Measurements from ENCODE around the gene TNS4. TPM values are rescaled to one million over a fixed set of nuclear protein-coding genes. Genes with fewer than 3 reads are reported as not detected.

Gene TNS4
- total and polyA plus RNA-seq, 3 donors from 2014 or later = 0.09 to 0.16 (median 0.12) TPM

GRCh38 chr17:40475234-40475908 lies 26.1 kb downstream of the TNS4 start:
- intact Hi-C loops (cut with DNase I; ENCODE audit: low total_unique reads) = loop anchor here (5.0 kb wide), 1 partner anchor 33 kb away; the partner anchor contains the start of gene IGFBP4
- H3K36me3 ChIP-seq (ENCODE audit: low read depth, missing control alignments) = no peaks in the 10 kb centered on the region
- H3K4me3 ChIP-seq = no peak overlapping the region
- 72 to 75% methylated on average over 18 of the region's 18 CpGs for WGBS, 2 donors
- H3K27ac ChIP-seq = peak overlapping the region; percentile 65 to 72
- H3K9me3 ChIP-seq = no peaks in the 10 kb centered on the region
- no peak for DNase-seq
- peaks cover 42% of the 10 kb centered on the region for H3K4me1 ChIP-seq
- no peaks in the 10 kb centered on the region for H3K27me3 ChIP-seq
- no peak for TF ChIP-seq CTCF (IDR thresholded peaks at IDR 0.05)
- no peak for TF ChIP-seq POLR2A (IDR thresholded peaks at IDR 0.05)

- Histone ChIP-seq H3K36me3 (ENCODE audit: low read depth, missing control alignments) (no peaks in the 10 kb centered on the region), H3K27ac (peak overlapping the region; percentile 63 to 65), H3K4me3 (no peak overlapping the region), H3K27me3 (no peaks in the 10 kb centered on the region), H3K9me3 (no peaks in the 10 kb centered on the region), H3K4me1 (peaks cover 42% of the 10 kb centered on the region)
- intact Hi-C loops (cut with DNase I; ENCODE audit: low total_unique reads) = loop anchor here (5.0 kb wide), 1 partner anchor 32 kb away; the partner anchor contains the start of gene IGFBP4
- WGBS, 2 donors = 36 to 77% methylated on average over 8 to 9 of the region's 9 CpGs
- DNase-seq = peak; percentile 82
- TF ChIP-seq CTCF (IDR thresholded peaks at IDR 0.05) (no peak), POLR2A (IDR thresholded peaks at IDR 0.05) (no peak)
Observed at GRCh38 chr17:40474419-40475002, 26.9 kb downstream of the TNS4 start.

- no peaks in the 10 kb centered on the region for H3K36me3 ChIP-seq (ENCODE audit: low read depth, missing control alignments)
- H3K27me3 ChIP-seq = no peaks in the 10 kb centered on the region
- no peak for TF ChIP-seq CTCF (IDR thresholded peaks at IDR 0.05)
- TF ChIP-seq POLR2A (IDR thresholded peaks at IDR 0.05) = no peak
- peaks cover 42% of the 10 kb centered on the region for H3K4me1 ChIP-seq
- H3K27ac ChIP-seq = peak overlapping the region in 1 of 2 donors; percentile 65
- H3K9me3 ChIP-seq = no peaks in the 10 kb centered on the region
- 53 to 63% methylated on average over 16 of the region's 16 CpGs for WGBS, 2 donors
- H3K4me3 ChIP-seq = no peak overlapping the region
- DNase-seq = no peak
- intact Hi-C loops (cut with DNase I; ENCODE audit: low total_unique reads) = no loop called here
Observed at GRCh38 chr17:40473573-40474365, 27.7 kb downstream of the TNS4 start.

GRCh38 chr17:40472733-40473452 lies 28.5 kb downstream of the TNS4 start:
- Histone ChIP-seq H3K27me3 (no peaks in the 10 kb centered on the region), H3K9me3 (no peaks in the 10 kb centered on the region), H3K4me3 (no peak overlapping the region), H3K27ac (no peak overlapping the region), H3K36me3 (ENCODE audit: low read depth, missing control alignments) (no peaks in the 10 kb centered on the region), H3K4me1 (peaks cover 42% of the 10 kb centered on the region)
- 88 to 90% methylated on average over 3 of the region's 3 CpGs for WGBS, 2 donors
- no peak for DNase-seq
- intact Hi-C loops (cut with DNase I; ENCODE audit: low total_unique reads) = no loop called here
- TF ChIP-seq CTCF (IDR thresholded peaks at IDR 0.05) = no peak
- TF ChIP-seq POLR2A (IDR thresholded peaks at IDR 0.05) = no peak
